Measurements from ENCODE around the gene DTD1.

The DTD1 gene

GRCh38 chr20:18587665-18588573, at the start of gene DTD1 (continued):
- TF ChIP-seq ZNF280C (tag by site-specific recombination; IDR thresholded peaks at IDR 0.05) (no peak), ZNF645 (tag by site-specific recombination; IDR thresholded peaks at IDR 0.05) (no peak), ZNF433 (tag by site-specific recombination; IDR thresholded peaks at IDR 0.05; ENCODE audit: low read depth) (no peak), GLI4 (tag by site-specific recombination; IDR thresholded peaks at IDR 0.05) (no peak), ZNF398 (tag by site-specific recombination; IDR thresholded peaks at IDR 0.05) (no peak), ZNF302 (tag by site-specific recombination; IDR thresholded peaks at IDR 0.05; ENCODE audit: low read depth) (no peak), ZNF792 (tag by site-specific recombination; IDR thresholded peaks at IDR 0.05) (no peak), GLIS2 (tag by site-specific recombination; IDR thresholded peaks at IDR 0.05) (peak; percentile 72), ZNF404 (tag by site-specific recombination; IDR thresholded peaks at IDR 0.05) (no peak), ZNF514 (tag by site-specific recombination; IDR thresholded peaks at IDR 0.05) (no peak), ZNF555 (tag by site-specific recombination; conservative IDR thresholded peaks at IDR 0.05) (no peak), ZNF707 (tag by site-specific recombination; IDR thresholded peaks at IDR 0.05) (no peak), BCL11A (tag by site-specific recombination; IDR thresholded peaks at IDR 0.05; ENCODE audit: low read depth) (0 out of 2 replicates have a peak, but pooled peaks have one; percentile 9), ZNF785 (tag by site-specific recombination; IDR thresholded peaks at IDR 0.05) (0 out of 2 replicates have a peak, but pooled peaks have one; percentile 35), ZBTB7A (tag by site-specific recombination; IDR thresholded peaks at IDR 0.05; ENCODE audit: low read depth) (no peak), YY1 (tag by site-specific recombination; IDR thresholded peaks at IDR 0.05) (peak; percentile 77; the same call in 1 of the 2 replicates), ZNF549 (tag by site-specific recombination; IDR thresholded peaks at IDR 0.05) (no peak), ZNF513 (tag by site-specific recombination; IDR thresholded peaks at IDR 0.05) (peak; percentile 36; the same call in 1 of the 2 replicates), ZNF510 (tag by site-specific recombination; IDR thresholded peaks at IDR 0.05; ENCODE audit: insufficient replicate concordance) (no peak), ZBTB48 (tag by site-specific recombination; IDR thresholded peaks at IDR 0.05) (no peak), ZNF37A (tag by site-specific recombination; IDR thresholded peaks at IDR 0.05) (0 out of 2 replicates have a peak, but pooled peaks have one; percentile 34), ZNF324 (tag by site-specific recombination; IDR thresholded peaks at IDR 0.05) (no peak), ZNF174 (tag by site-specific recombination; IDR thresholded peaks at IDR 0.05) (peak; percentile 88), ZNF146 (tag by site-specific recombination; IDR thresholded peaks at IDR 0.05) (no peak), MEIS1 (CRISPR knock-in tag; IDR thresholded peaks at IDR 0.05; ENCODE audit: borderline replicate concordance) (no peak)
- TF ChIP-seq, protein P1, sequence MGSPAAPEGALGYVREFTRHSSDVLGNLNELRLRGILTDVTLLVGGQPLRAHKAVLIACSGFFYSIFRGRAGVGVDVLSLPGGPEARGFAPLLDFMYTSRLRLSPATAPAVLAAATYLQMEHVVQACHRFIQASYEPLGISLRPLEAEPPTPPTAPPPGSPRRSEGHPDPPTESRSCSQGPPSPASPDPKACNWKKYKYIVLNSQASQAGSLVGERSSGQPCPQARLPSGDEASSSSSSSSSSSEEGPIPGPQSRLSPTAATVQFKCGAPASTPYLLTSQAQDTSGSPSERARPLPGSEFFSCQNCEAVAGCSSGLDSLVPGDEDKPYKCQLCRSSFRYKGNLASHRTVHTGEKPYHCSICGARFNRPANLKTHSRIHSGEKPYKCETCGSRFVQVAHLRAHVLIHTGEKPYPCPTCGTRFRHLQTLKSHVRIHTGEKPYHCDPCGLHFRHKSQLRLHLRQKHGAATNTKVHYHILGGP (tag by site-specific recombination; IDR thresholded peaks at IDR 0.05), result no peak
- TF ChIP-seq, protein P2, sequence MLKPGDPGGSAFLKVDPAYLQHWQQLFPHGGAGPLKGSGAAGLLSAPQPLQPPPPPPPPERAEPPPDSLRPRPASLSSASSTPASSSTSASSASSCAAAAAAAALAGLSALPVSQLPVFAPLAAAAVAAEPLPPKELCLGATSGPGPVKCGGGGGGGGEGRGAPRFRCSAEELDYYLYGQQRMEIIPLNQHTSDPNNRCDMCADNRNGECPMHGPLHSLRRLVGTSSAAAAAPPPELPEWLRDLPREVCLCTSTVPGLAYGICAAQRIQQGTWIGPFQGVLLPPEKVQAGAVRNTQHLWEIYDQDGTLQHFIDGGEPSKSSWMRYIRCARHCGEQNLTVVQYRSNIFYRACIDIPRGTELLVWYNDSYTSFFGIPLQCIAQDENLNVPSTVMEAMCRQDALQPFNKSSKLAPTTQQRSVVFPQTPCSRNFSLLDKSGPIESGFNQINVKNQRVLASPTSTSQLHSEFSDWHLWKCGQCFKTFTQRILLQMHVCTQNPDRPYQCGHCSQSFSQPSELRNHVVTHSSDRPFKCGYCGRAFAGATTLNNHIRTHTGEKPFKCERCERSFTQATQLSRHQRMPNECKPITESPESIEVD (tag by site-specific recombination; IDR thresholded peaks at IDR 0.05), result no peak
- TF ChIP-seq, protein P3, sequence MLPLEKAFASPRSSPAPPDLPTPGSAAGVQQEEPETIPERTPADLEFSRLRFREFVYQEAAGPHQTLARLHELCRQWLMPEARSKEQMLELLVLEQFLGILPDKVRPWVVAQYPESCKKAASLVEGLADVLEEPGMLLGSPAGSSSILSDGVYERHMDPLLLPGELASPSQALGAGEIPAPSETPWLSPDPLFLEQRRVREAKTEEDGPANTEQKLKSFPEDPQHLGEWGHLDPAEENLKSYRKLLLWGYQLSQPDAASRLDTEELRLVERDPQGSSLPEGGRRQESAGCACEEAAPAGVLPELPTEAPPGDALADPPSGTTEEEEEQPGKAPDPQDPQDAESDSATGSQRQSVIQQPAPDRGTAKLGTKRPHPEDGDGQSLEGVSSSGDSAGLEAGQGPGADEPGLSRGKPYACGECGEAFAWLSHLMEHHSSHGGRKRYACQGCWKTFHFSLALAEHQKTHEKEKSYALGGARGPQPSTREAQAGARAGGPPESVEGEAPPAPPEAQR (tag by site-specific recombination; IDR thresholded peaks at IDR 0.05), result no peak

Data from HEK293 (cell line).